Fibroblast of lung (primary cell): ENCODE results near the gene DSC1.
"Not testable (repeated sequence)": the region's sequence is repeated elsewhere in the genome, so short reads cannot be mapped to it uniquely, and the experiment has no call there.

Experiments
- EZH2 ChIP-seq: IDR thresholded peaks from 2 replicates; pipeline ENCODE4 v1.5.1; 2012; ENCODE audit warnings: low read length, control low read depth, mild to moderate bottlenecking; ENCODE audit errors: missing control alignments
- TF ChIP-seq, protein P1 (sequence below), 2 donors: IDR thresholded peaks in 1 of 2; conservative IDR thresholded peaks in 1 of 2; 1 replicate in 1 of 2; 2 replicates in 1 of 2; pipeline ENCODE4 v1.5.1; 2011 to 2012; ENCODE audit warnings: low read length in 2 of 2, control low read depth in 1 of 2, inconsistent platforms in 1 of 2, low read depth in 1 of 2, mild to moderate bottlenecking in 1 of 2

DNA sequence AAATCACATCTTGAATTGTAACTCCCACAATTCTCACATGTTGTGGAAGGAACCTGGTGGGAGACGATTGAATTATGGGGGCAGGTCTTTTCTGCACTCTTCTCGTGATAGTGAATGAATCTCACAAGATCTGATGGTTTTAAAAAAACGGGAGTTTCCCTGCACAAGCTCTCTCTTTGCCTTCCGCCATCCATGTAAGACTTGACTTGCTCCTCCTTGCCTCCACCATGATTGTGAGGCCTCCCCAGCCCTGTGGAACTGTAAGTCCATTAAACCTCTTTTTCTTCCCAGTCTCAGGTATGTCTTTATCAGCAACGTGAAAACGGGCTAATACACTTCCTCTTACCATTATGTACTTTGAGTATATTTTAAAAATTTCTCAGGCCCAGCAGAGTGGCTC is 14.7 kb upstream of the DSC1 start:
- TF ChIP-seq, protein P1, sequence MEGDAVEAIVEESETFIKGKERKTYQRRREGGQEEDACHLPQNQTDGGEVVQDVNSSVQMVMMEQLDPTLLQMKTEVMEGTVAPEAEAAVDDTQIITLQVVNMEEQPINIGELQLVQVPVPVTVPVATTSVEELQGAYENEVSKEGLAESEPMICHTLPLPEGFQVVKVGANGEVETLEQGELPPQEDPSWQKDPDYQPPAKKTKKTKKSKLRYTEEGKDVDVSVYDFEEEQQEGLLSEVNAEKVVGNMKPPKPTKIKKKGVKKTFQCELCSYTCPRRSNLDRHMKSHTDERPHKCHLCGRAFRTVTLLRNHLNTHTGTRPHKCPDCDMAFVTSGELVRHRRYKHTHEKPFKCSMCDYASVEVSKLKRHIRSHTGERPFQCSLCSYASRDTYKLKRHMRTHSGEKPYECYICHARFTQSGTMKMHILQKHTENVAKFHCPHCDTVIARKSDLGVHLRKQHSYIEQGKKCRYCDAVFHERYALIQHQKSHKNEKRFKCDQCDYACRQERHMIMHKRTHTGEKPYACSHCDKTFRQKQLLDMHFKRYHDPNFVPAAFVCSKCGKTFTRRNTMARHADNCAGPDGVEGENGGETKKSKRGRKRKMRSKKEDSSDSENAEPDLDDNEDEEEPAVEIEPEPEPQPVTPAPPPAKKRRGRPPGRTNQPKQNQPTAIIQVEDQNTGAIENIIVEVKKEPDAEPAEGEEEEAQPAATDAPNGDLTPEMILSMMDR (conservative IDR thresholded peaks at IDR 0.05 in 1 of 2, IDR thresholded peaks at IDR 0.05 in 1 of 2; ENCODE audit: low read depth in 1 of 2, low read length in 2 of 2): not testable (repeated sequence)
- not testable (repeated sequence) for TF ChIP-seq EZH2
